SK-N-SH (cell line): ENCODE data around the gene PKNOX2. TPM values are rescaled to one million over a fixed set of nuclear protein-coding genes. Genes with fewer than 3 reads are reported as not detected.

ENCODE experiments used
- CTCF ChIA-PET: fragments of 300-600, 350-600 bp; formaldehyde crosslinking; extraction: SDS; loops from one replicate; lab custom pipeline; 2021; lab: Yijun Ruan, JAX
- POLR2A ChIA-PET: fragments of 350-600 bp; sonication (Branson Sonifier 250); formaldehyde crosslinking; extraction: SDS; loops from one replicate; lab custom pipeline; 2020; ENCODE audit warnings: antibody characterized with exemption, inconsistent platforms; lab: Yijun Ruan, JAX
- DNase-seq: peaks from one replicate; pipeline ENCODE4 v3.0.0; 2012
- H2AFZ ChIP-seq: fragments of 200-600 bp; sonication (generic); 2 replicates; pipeline ENCODE4 v1.8.1; 2016; ENCODE audit warnings: antibody characterized with exemption, mild to moderate bottlenecking, low read depth
- H3F3A ChIP-seq: fragments of 200-600 bp; sonication (generic); replicated peaks from 2 replicates; pipeline ENCODE3; 2016; ENCODE audit warnings: antibody characterized with exemption, mild to moderate bottlenecking; ENCODE audit not compliant: insufficient read depth
- H3K27ac ChIP-seq, 2 experiments: fragments of 200-500 bp in 1 of 2; fragments of 200-600 bp in 1 of 2; sonication (Bioruptor generic) in 1 of 2; sonication (generic), shearing (Covaris generic) in 1 of 2; 2 replicates each; pipeline versions ENCODE4 v1.5.1 to v1.6.1; 2014 to 2016; ENCODE audit warnings: low read depth in 2 of 2, inconsistent platforms in 1 of 2, low read length in 1 of 2, mild to moderate bottlenecking in 1 of 2, mixed read lengths in 1 of 2
- H3K27me3 ChIP-seq: fragments of 200-600 bp; sonication (generic), shearing (Covaris generic); 2 replicates; pipeline ENCODE4 v1.6.1; 2016; ENCODE audit warnings: mixed run types; ENCODE audit not compliant: insufficient read depth
- H3K36me3 ChIP-seq, 2 experiments: fragments of 200-500 bp in 1 of 2; fragments of 200-600 bp in 1 of 2; sonication (Bioruptor generic) in 1 of 2; sonication (generic) in 1 of 2; replicated peaks in 1 of 2; 2 replicates each; pipeline versions ENCODE3 to v1.5.1; 2014 to 2016; ENCODE audit warnings: low read length in 1 of 2, mild to moderate bottlenecking in 1 of 2; ENCODE audit not compliant: insufficient read depth in 2 of 2, control insufficient read depth in 1 of 2
- H3K4me1 ChIP-seq, 2 experiments: fragments of 200-500 bp in 1 of 2; fragments of 200-600 bp in 1 of 2; sonication (Bioruptor generic) in 1 of 2; sonication (generic), shearing (Covaris generic) in 1 of 2; 2 replicates each; pipeline versions ENCODE4 v1.5.1 to v1.6.1; 2014 to 2016; ENCODE audit warnings: low read depth in 1 of 2, low read length in 1 of 2, mixed run types in 1 of 2; ENCODE audit not compliant: insufficient read depth in 2 of 2, control insufficient read depth in 1 of 2
- H3K4me2 ChIP-seq: fragments of 200-600 bp; sonication (generic), shearing (Covaris generic); 2 replicates; pipeline ENCODE4 v1.6.1; 2017; ENCODE audit warnings: mixed run types
- H3K4me3 ChIP-seq, 2 experiments: fragments of 200-500 bp in 1 of 2; fragments of 200-600 bp in 1 of 2; sonication (Bioruptor generic) in 1 of 2; sonication (generic), shearing (Covaris generic) in 1 of 2; 2 replicates each; pipeline versions ENCODE4 v1.5.1 to v1.8.1; 2014 to 2016; ENCODE audit warnings: low read depth in 2 of 2, inconsistent platforms in 1 of 2, low read length in 1 of 2, mild to moderate bottlenecking in 1 of 2, mixed read lengths in 1 of 2, moderate library complexity in 1 of 2
- H3K79me2 ChIP-seq: fragments of 200-600 bp; sonication (generic); 2 replicates; pipeline ENCODE4 v1.8.1; 2017; ENCODE audit warnings: mild to moderate bottlenecking; ENCODE audit not compliant: insufficient read depth
- H3K9ac ChIP-seq: fragments of 200-600 bp; sonication (generic); 2 replicates; pipeline ENCODE4 v1.6.1; 2017; ENCODE audit warnings: mixed run types
- H3K9me2 ChIP-seq: fragments of 200-600 bp; sonication (generic); 2 replicates; pipeline ENCODE4 v1.6.1; 2017; ENCODE audit warnings: mixed run types
- H3K9me3 ChIP-seq: fragments of 200-600 bp; sonication (generic); 2 replicates; pipeline ENCODE4 v1.6.1; 2017; ENCODE audit warnings: mixed run types, mild to moderate bottlenecking, moderate library complexity
- H4K20me1 ChIP-seq: fragments of 200-600 bp; sonication (generic); 2 replicates; pipeline ENCODE4 v1.6.1; 2017; ENCODE audit warnings: mild to moderate bottlenecking, mixed run types; ENCODE audit not compliant: insufficient read depth
- GATA2 ChIP-seq: sonication (generic); formaldehyde crosslinking; IDR thresholded peaks from 2 replicates; pipeline ENCODE4 v1.5.0; 2020; ENCODE audit warnings: mild to moderate bottlenecking, missing genetic modification reagents
- WGBS: methylation state at CpG from one replicate; pipeline ENCODE4 v1.1.6; 2017; ENCODE audit warnings: low lambda C conversion rate; 5-methylcytosine and 5-hydroxymethylcytosine counted together
- polyA plus RNA-seq, 3 experiments: library from polyadenylated mRNA; depleted of rRNA; stranded (reverse); fragments of >200 nt; gene quantifications; 2 replicates each; pipeline ENCODE4 v1.2.3, GENCODE V29; 2012
- TF ChIP-seq, protein P1 (sequence below): IDR thresholded peaks from 2 replicates; pipeline ENCODE4 v1.6.1; 2012; ENCODE audit warnings: mild to moderate bottlenecking, low read depth, low read length, moderate library complexity
- TF ChIP-seq, protein P2 (sequence below): fragments of 200-600 bp; sonication (generic); IDR thresholded peaks from 2 replicates; pipeline ENCODE4 v1.6.1; 2017; ENCODE audit warnings: antibody characterized with exemption, mild to moderate bottlenecking, moderate library complexity

The PKNOX2 gene
- polyA plus RNA-seq, 1 of the 3 experiments (the other 2 are of a cell fraction): 0.02 TPM

DNA sequence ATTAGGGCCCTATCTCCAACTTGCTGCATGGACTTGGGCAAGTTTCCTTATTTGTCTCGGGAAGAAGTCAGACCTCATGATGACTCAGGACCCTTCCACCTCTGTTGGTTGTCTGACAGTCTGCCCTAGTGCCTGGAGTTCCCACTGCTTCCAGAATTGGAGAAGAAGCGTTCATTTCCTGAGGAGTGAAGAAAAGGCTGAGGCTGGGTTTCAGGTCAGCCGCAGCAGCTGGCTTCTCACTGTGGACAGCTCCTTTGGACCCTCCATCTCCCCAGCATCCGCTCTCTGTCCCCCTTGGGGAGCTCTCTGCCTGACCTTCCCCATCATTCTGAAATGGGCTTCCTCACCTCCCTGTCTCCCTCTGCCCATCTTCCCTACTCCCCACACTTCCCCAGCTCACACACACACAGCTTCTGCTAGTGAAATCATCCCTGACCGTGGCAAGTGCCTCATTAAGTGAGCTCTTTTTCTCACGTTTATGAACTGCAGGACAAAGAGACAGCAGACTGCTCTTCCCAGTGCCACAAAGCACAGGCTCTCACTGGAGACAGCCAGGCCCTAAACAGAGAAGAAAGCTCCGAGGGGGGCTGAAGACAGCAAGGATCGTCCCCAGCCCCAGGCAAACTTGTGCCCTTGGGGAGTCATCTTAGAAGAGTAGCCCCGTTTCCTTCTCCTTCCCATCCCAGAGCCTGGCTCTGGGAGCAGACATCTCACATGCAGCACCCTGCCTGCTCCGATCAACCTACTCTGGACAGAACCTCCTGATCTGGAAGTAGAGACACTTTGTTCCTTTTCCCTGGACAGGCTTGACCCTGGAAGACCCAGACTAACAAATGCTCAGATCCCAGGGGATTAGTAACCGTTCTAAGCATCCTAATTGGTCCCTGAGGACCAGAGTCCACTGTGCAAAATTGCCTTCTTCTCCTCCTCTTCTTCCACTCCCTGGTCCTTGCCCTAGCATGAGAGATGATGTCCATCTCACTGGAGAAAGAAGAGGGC lies 173.6 kb downstream of the PKNOX2 start:
- Histone ChIP-seq H3K9ac (no peak overlapping the region), H3K9me3 (no peaks in the 10 kb centered on the region), H3K4me2 (no peak overlapping the region), H3K79me2 (no peaks in the 10 kb centered on the region), H3K9me2 (no peaks in the 10 kb centered on the region), H3K4me3 (no peak overlapping the region), H3K36me3 (no peaks in the 10 kb centered on the region), H3K27me3 (no peaks in the 10 kb centered on the region; the same call in 1 of the 2 replicates), H3F3A (no peaks in the 10 kb centered on the region), H2AFZ (no peak overlapping the region), H3K4me1 (peaks cover 0 to 16% of the 10 kb centered on the region in 2 experiments; a peak in 2 of 4 replicates), H4K20me1 (no peaks in the 10 kb centered on the region), H3K27ac (no peak overlapping the region)
- POLR2A ChIA-PET: interaction anchor here (1.2 kb wide), 1 partner anchor 14 kb away, joined by 4 read pairs; no protein-coding TSS in a partner anchor
- WGBS: 48% methylated on average over 9 of the region's 11 CpGs
- CTCF ChIA-PET: interaction anchor here (0.5 to 2.9 kb wide), 7 partner anchors 9 to 247 kb away, joined by 3 to 12 read pairs (median 8); partner anchors contain the start of gene PKNOX2
- TF ChIP-seq, protein P1, sequence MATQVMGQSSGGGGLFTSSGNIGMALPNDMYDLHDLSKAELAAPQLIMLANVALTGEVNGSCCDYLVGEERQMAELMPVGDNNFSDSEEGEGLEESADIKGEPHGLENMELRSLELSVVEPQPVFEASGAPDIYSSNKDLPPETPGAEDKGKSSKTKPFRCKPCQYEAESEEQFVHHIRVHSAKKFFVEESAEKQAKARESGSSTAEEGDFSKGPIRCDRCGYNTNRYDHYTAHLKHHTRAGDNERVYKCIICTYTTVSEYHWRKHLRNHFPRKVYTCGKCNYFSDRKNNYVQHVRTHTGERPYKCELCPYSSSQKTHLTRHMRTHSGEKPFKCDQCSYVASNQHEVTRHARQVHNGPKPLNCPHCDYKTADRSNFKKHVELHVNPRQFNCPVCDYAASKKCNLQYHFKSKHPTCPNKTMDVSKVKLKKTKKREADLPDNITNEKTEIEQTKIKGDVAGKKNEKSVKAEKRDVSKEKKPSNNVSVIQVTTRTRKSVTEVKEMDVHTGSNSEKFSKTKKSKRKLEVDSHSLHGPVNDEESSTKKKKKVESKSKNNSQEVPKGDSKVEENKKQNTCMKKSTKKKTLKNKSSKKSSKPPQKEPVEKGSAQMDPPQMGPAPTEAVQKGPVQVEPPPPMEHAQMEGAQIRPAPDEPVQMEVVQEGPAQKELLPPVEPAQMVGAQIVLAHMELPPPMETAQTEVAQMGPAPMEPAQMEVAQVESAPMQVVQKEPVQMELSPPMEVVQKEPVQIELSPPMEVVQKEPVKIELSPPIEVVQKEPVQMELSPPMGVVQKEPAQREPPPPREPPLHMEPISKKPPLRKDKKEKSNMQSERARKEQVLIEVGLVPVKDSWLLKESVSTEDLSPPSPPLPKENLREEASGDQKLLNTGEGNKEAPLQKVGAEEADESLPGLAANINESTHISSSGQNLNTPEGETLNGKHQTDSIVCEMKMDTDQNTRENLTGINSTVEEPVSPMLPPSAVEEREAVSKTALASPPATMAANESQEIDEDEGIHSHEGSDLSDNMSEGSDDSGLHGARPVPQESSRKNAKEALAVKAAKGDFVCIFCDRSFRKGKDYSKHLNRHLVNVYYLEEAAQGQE: no peak
- DNase-seq: no peak

DNA sequence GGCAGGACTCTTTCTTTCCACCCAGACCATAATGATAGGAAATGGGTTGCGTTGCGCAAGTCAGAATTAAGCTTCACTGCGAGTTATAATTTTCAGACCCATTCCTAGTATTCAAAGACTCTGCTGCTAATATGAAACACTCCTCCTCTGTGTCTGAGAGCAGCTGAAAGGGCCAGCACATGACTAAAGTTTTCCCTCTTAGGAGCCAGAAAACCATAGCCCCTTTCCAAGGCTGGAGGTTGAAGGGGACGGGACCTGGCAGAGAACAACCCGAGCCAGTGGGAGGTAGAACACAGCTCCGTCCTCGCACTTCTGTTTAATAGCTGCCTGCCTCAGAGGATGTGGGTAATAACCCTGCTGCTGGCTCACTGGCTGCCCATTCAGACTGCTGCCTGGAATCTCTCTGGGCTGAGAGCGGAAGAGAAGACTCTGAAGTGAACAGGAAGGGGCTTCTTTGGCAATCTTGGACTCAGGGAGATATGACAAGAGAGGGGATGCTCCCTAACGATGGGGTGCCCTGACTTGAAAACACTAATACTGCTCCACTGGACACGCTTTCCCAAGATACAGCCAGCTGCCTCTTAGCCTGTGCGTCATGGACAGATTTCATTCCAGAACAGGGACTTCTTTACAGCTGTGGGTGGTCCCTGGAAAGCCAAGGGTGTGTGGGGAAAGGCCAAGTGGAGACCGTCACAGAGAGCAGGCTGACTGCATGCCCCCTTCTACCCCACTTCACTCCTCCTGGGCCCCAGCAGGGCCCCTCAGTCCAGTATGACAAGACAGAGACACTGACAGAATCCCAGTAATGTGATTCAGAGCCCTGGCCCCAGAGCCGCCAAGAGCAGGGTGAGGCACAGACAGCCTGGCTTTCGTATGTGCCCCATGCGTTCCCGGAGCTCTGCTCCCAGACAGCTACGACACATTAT lies 174.6 kb downstream of the PKNOX2 start:
- ChIA-PET POLR2A (interaction anchor here (1.2 kb wide), 1 partner anchor 15 kb away, joined by 4 read pairs; no protein-coding TSS in a partner anchor), CTCF (interaction anchor here (0.8 to 2.9 kb wide), 10 partner anchors 8 to 248 kb away, joined by 3 to 12 read pairs (median 6); partner anchors contain the start of gene PKNOX2)
- H3K9ac ChIP-seq: no peak overlapping the region
- H3K4me3 ChIP-seq: no peak overlapping the region
- H3K27me3 ChIP-seq: no peaks in the 10 kb centered on the region; the same call in 1 of the 2 replicates
- no peak overlapping the region for H3K27ac ChIP-seq
- no peaks in the 10 kb centered on the region for H3K36me3 ChIP-seq
- H3K79me2 ChIP-seq: no peaks in the 10 kb centered on the region
- TF ChIP-seq, protein P2, sequence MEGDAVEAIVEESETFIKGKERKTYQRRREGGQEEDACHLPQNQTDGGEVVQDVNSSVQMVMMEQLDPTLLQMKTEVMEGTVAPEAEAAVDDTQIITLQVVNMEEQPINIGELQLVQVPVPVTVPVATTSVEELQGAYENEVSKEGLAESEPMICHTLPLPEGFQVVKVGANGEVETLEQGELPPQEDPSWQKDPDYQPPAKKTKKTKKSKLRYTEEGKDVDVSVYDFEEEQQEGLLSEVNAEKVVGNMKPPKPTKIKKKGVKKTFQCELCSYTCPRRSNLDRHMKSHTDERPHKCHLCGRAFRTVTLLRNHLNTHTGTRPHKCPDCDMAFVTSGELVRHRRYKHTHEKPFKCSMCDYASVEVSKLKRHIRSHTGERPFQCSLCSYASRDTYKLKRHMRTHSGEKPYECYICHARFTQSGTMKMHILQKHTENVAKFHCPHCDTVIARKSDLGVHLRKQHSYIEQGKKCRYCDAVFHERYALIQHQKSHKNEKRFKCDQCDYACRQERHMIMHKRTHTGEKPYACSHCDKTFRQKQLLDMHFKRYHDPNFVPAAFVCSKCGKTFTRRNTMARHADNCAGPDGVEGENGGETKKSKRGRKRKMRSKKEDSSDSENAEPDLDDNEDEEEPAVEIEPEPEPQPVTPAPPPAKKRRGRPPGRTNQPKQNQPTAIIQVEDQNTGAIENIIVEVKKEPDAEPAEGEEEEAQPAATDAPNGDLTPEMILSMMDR: no peak
- TF ChIP-seq GATA2 (CRISPR knock-in tag): 0 out of 2 replicates have a peak, but pooled peaks have one; percentile 17
- no peak overlapping the region for H3K4me2 ChIP-seq
- 63% methylated on average over 14 of the region's 17 CpGs for WGBS
- no peak overlapping the region for H2AFZ ChIP-seq
- peak; percentile 61 for DNase-seq
- peaks cover 0 to 16% of the 10 kb centered on the region in 2 experiments; a peak in 2 of 4 replicates for H3K4me1 ChIP-seq
- H3K9me2 ChIP-seq: no peaks in the 10 kb centered on the region
- no peaks in the 10 kb centered on the region for H4K20me1 ChIP-seq
- H3F3A ChIP-seq: no peaks in the 10 kb centered on the region
- H3K9me3 ChIP-seq: no peaks in the 10 kb centered on the region
